ENCODE data around the gene GRIA1.

Gene GRIA1

DNA sequence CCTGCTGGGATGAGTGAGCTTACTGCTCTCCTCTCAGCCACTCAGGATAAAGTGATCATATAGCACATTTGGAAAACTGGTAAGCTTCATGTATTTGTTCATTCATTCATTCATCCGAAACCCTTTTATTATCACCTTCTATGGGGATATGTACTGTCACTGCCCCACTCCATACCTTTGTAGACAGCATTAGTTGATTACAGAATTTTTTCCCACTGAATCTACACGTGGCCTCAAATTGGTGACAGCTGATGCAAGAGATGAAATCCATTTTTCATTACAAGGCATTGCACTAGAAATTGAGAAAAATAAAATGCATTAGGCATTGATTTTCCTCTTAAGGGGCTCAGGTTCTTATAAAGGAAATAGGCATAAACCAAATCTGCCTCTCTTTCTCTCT, 9.7 kb downstream of the GRIA1 start:
- no peak for DNase-seq

DNA sequence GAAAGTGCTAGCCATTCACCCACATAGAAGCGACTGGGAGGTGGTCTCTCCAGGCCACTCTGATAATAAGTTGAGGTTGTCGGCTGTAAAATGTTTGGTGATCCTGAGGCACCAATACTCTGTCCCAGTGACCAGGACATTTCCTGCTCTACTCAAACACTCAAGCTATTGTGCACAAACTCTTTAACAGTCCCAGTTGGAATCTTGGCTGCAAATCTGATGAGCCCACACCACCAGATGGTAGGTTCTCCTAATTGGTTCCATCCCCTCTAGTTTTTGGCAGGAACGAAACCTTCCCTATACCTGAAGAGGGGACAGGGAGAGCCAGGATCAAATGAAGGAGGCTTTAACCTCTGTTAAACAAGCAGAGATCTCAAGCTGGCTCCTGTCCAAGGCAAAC, 14.3 kb downstream of the GRIA1 start:
- peak; percentile 27 for DNase-seq

DNA sequence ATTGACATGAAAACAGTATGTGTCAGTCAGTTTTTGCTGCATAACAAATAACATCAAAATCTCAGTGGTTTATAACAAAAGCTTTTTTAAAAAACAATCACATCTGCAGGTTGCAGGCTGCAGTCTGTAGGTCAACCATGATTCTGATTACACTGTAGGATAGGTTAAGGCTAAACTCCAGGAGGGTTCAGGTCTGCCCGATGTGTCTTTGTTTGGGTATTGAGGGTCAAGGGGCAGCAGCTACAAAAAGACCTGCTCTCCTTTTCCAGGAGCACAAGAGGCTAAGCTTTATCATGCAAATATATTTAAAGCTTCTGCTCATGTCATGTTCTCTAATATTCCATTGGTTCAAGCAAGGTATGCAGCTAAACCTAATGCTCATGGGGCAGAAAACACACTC, 18.2 kb downstream of the GRIA1 start:
- DNase-seq, result no peak

DNA sequence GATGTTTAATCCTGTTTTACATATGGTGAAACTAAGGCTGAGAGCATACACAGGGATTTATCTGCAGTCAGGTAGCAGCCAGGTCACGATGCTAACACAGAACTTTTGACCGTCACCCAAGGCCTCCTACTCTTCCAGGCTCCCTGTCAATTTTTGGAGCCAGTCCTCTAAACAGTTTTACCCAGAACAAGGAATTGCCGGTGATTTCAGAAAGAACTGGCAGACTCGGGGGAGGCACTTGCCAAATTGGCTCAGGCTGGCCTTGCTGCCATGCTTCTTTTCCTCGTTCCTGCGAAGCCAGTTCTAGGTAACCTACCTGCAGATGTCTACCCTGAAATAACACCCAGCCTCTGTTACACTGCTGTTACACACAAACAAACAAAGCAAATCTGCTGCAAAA, 21.2 kb downstream of the GRIA1 start:
- no peak for DNase-seq

DNA sequence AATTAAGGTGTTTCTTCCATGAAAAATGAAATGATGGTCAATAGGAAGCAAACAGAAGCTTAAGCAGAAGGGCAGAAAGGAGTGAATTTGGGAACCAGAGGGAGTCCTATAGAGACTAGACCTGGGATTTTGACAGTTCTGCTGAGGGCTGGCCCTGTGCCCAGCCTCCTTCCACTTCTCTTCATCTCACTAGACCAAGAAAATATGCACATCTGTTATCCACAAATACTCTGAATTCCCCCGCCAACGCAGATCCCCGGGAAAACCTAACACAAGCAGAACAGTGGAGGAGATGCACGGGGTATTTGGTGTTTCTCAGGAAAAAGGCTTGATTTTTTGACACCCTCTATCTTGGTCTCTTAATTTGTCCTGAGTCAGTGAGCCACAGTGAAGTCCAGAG, 22.7 kb downstream of the GRIA1 start:
- DNase-seq, result peak; percentile 73

DNA sequence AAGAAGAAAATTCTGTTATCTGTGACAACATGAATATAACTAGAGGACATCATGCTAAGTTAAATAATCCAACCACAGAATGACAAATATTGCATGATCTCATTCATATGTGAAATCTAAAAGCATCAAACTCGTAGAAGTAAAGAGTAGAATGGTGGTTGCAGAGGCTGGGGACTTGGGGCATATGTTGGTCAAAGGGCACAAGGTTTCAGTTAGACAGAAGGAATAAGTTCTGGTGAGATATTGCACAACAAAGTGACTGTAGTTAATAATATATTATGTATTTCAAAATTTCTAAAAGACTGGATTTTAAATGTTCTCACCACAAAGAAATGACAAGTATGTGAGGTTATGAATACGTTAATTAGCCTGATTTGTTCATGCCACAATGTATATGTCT, 24.8 kb downstream of the GRIA1 start:
- no peak for DNase-seq

DNA sequence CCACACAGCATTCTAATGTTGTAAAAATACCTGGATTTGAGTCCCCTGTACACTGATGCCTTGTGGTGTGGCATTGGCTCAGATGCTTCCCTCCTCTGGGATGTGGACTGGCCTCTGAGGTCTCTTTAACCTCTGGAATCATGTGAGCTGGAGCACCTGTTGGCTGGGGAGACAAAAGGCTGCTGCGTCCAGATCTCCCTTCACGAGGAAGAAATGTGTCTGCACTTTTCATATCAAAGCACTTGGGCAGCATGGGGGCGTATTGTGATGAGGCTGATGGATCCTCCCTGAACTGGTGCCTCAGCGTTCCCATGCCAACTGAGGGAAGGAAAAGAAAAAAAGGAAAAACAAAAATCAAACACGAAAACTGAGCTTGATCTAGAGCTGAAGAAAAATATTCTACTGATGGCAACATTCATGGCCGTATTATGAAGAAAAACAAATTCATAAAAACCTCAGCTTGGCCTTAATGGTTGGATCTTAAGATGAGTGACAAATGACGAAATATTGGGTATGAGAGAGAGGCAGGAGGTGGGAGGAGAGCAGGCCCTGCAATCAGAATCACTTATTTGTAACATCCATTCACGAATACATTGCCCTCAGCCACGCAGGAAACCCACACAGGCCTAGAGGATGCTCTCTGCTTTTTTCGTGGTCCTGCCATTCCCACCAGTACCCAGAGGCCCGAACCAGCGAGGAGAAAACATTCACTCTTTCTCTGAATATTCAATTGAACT, 26.2 kb downstream of the GRIA1 start:
- no peak for DNase-seq

DNA sequence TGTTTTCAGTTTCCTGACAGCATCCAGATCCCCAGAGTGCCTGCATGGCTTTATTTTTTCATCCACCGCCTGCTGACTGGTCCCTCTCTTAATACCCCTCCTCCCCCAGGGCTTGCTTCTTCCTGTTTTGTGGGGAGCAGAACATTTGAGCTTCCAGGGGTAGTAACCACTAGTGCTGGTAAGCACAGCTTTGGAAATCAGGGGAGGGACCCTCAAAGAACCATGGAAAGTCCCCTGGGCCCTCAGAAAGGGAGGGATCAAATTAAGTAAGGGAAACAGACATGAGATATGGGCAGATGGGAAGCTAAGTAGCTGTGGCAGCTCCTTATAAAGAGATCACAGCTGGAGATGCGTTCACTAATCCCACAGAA, 26.8 kb downstream of the GRIA1 start:
- no peak for DNase-seq

DNA sequence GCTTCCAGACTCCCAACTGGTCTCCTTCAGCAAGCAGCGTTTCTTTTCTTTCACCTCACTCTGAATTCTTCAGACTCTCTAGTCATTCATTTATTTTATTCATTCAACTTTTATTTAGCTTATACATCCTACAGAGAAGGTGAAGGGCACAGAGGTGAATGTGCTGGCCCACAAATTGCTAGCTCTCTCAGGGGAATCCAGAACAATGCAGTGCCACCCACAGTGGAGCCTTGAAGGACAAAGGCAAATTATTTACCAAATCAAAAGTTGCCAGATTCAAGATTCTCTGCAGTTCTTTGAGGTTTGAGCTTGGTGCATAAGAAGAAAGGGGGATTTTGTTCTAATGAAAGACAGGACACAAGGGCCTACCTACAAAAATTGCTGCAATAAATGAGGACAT, 29.7 kb downstream of the GRIA1 start:
- no peak for DNase-seq

DNA sequence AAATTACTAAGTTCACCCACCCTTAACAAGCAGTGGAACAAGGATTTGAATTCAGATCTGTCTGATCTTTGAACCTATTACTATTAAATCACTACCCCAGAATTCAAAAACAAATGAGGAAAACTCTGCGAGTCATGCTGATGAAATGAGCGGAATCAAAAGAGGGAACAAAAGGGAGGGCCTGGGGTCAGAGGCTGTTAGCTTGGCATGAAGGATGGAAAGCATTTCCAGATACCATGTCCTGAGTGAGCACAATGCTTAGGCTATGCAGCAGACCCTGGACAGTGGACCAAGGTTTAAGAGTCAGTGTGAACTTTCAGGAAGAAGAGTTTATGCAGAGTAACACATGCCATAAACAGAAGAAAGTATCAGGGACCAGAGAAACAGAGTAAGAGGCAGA, 30.5 kb downstream of the GRIA1 start:
- DNase-seq, result no peak

DNA sequence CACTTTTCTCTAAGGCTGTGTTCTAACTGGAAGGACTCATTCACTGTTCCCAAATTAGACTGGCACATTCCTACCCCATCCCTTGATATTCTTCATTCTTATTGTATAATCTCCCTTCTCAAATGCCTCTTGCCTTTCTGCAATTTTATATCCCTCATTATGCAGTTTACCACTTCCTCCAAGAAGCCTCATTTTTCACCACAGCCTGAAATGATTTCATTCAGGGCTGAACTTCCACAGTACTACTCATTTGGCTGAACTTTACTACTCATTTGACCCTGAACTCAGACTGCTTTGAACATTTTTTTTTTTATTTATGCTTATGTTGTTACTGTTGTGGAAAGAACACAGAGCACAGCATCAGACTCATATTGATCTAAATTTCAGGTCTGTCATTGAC, 32.7 kb downstream of the GRIA1 start:
- no peak for DNase-seq

DNA sequence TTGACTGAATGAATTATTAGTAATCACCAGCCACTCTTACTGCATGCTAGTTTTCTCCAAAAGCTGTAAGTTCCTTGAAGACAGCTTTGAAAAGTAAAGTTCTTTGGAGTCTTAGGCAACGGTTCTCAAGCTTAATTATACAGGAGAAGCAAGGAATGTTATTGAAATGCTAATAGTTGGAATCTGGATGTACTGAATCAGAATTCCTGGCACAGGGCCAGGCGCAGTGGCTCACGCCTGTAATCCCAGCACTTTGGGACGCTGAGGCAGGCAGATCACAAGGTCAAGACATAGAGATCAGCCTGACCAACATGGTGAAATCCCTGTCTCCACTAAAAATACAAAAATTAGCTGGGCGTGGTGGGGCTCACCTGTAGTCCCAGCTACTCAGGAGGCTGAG, 33.4 kb downstream of the GRIA1 start:
- DNase-seq, result no peak

DNA sequence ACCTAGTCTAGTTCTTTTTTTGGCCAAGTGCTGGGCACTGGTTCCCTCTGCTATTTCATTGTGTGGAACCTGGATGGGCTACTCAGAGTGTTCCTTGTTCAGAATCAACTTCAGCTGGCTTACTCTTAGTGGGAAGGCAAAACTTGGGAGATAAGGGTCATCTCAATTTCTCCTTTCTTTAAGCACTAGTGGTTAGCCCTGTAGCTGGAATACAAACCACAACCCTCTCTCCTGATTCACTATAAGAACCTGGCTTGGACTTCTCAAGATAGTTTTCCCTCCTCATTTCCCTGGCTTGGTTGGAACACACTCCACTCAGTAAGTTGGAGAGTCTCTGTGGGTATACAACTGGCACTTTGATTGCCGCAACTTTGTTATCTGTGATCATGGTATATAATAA, 35.1 kb downstream of the GRIA1 start:
- no peak for DNase-seq

DNA sequence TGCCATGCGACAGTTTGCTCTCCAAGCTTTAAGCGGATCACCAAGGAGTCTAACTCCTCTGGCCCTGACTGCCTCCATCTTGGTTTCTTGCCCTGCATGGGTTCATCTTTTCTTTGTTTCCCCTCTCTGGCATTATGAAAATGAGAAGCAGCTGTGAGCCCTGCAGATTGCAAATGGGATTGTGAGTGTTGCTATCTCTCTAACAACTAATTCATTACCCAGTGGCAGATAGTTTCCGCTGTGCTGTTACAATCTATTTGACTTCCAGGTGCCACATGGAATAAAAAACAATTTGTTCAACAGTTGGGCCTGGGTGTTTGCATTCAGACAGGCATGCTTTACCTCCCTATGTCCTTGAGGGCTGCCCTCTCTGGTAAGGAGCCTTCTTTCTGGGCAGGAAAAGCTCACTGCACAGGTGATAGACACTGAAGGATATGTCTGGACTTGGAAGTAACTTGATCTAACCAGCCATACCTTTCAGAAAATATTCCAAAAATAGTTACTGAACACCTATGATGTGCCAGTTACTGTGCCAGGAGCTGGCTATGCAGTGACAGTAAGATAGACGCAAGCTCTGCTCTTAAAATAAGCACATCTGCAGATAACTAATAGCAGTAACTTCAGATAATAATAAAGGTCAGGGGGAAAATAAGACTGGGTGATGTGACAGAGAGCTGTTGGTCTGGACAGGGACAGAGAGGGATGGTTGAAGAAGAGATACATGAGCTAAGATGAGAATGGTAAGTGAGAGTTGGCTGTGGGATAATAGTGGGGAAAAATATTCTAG, 40.1 kb downstream of the GRIA1 start:
- no peak for DNase-seq

DNA sequence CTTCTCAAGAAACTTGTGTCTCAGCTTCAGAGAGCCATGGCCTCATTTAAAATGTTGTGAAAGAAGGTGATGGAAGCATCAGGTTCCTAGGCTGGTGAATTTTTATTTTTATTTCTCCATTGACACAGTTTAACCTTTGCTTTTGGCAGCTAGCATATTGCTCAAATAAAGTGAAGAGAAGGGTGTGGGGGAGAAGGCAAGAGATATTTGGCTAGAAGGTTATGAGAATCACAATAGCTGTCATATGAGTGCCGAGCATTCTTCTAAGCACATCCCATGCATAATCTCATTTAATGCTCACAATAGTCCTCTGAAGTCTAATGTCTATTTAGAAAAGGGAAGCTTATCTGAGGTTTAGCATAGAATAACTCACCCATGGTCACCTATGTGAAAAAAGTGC, 43.1 kb downstream of the GRIA1 start:
- DNase-seq, result no peak

DNA sequence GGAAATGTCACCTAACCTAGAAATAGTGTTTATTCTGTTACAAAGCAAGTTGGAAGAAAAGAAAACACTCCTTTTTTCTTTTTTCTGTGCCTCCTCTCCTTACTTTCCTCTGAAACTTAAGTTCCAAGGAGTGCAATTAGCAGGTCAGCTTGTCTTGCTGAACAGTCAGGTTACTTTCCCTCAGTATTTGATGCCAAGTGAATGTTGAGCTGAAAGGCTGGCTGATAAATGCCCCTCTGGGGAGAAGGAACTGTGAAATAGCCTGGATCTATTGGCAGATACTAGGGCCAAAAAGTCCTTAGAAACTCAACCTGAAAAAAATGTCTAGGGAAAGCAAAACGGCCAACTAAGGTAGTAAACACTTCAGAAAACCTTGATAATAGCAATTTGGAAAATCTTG, 43.6 kb downstream of the GRIA1 start:
- no peak for DNase-seq

DNA sequence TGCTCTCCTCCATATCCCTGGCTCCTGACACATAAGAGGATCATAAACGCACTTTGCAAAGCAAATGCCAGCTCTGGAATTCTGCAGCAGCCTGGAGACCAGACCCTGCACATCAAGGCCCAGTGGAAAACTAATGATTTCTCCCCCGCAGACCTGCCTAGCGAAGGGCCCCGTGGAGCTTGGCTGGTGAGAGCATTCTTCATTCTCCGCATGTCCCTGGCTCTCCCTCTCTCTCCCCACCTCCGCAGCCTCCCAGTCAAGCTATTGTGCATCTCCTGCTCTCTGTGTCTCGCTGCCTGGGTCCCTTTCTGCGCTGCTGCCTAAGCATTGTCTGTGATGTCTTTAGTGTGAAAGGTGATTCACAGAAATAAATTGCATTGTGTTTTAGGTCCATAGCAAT, 46.7 kb downstream of the GRIA1 start:
- DNase-seq, result no peak

DNA sequence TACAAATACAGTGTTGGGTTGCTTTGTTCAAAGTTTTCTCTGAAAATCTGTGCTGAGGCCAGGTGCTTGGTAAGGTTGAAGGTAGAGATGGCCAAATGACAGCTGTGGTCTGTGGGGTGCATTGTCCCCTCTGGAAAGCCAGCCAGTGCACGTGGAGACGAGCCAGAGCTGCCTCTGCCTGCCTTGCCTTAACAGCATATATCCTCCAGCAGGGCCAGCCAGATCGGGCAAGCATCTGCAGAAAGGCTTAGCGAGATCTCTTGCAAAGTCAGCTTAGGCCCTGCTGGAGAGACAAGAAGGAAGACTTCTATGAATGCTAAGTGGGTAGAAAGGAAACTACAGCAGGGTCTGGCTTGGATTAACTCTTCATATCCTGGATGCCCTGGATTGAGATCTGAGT, 49.5 kb downstream of the GRIA1 start:
- DNase-seq, result no peak

DNA sequence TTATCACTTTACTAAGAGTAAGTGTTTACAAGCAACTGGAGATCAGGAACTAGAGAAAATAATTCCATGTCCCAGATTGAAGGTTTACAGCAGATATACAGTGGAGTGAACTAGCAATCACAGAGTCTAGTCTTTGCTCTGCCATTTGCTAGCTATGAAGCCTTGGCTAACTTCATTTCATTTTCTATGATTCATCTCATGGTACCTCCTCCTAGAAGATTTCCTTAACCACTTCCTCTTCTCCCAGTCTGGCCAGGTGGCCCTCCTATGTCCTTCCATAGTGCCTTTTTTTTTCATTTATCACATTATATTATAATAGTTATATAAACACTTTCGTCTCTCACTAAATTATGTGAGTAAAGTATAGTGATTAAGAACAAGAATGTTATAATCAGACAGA, 52.1 kb downstream of the GRIA1 start:
- no peak for DNase-seq

DNA sequence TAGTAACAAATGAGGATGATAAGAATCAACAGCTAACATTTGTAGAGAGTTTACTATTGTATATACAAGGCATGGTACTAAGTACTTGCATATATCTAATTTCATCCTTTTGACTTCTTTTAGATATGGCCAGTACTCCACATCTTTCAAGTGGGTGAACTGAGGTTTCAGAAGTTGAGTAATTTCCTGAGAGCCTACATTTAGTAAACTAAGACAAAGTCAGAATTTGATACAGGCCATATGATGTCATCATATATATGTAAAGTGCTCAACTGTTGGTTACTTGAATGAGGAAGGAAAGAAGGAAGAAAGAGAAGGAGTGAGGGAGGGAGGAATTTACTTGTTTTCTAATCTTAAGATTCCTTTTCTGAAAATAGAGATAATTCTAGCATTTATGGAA, 52.8 kb downstream of the GRIA1 start:
- DNase-seq, result no peak

DNA sequence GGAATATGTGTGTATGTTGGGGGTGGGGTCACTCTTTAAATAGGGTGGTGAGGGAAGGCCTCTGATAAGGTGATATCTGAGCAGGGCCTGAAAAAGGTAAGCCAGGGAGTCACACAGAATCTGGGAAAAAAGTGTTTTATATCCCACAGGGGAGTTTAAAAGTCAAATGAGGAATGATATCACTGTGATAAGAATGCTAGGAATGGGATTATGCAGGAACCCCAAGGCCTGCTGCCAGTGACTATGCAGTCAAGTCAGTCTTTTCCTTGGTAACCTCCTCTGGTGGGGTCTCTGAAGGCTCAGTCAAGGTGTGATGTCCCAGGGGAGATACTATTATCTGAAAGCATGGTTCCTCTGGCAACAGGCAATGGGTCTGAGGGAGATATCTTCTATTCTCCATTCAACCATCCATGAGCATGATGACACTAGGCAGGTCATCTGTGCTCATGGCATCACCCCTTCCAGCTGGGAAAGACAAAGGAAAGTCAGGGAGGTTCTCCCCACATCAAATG, 53.5 kb downstream of the GRIA1 start:
- DNase-seq, result no peak

DNA sequence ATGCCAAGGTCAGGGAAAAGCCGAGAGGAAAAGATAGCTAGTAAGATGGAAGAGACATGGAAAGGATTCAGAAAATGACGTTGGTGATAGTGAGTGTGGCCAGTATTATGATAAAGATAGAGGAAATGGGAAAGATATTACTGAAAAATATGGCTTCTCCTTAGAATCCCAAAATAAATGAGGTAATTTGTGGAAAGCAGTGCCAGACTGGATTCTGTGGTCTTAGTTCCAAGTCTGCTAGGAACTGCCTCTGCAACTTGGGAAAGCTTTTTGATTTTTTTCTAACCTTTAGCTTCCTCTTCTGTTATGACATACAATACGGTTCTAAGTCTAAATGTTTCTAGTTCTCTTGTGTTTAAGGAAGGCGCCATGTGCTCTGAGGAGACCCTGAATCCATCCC, 54.2 kb downstream of the GRIA1 start:
- DNase-seq, result no peak

DNA sequence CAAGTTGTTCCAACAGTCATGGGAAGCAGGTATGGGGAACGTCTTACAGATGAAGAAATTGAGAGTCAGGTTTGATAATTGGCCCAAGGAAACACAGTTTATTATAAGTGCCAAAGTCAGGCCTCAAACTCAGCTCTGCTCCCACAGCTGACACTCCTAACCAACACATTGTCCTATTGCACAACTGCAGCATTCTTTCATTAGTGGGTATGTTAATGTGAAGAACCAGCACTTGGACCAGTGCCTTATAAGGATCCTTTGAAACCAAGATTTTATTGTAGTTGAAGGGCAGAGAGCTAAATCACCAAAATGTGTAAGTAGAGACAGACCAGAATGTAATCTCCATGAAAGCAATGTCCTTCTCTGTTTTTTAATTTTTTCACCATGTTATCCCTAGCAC, 56.1 kb downstream of the GRIA1 start:
- no peak for DNase-seq

DNA sequence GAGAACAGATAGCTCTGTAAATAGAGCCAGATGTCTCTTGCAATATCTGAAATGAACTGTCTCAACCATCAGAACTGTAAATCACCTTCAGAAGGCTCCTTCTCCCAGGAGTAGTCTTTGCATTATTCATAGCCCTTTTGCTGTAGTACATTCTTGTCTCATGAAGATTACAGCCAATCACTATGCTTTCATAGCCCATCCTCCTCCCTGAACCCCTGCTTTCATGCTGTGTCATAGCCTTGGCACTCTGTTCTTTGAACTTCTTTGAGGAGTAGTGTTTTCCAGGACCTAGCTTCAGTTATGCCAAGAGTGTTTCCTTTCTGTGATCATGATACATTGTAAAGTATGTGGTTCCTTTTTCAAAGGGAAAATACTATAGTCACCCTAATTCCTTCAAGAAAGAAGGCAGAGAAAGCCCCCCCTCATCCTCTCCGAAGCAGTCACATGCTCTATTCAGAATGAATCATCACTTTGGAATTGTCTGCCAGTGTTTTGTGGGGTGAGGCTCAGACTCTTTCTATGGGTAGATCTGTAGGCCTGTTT, 61.1 kb downstream of the GRIA1 start:
- DNase-seq, result peak; percentile 11
